ENCODE measurements around the gene CSRP3.
A peak's percentile ranks its signal among the peaks of the same experiment; 100 is the strongest.

The CSRP3 gene

DNA sequence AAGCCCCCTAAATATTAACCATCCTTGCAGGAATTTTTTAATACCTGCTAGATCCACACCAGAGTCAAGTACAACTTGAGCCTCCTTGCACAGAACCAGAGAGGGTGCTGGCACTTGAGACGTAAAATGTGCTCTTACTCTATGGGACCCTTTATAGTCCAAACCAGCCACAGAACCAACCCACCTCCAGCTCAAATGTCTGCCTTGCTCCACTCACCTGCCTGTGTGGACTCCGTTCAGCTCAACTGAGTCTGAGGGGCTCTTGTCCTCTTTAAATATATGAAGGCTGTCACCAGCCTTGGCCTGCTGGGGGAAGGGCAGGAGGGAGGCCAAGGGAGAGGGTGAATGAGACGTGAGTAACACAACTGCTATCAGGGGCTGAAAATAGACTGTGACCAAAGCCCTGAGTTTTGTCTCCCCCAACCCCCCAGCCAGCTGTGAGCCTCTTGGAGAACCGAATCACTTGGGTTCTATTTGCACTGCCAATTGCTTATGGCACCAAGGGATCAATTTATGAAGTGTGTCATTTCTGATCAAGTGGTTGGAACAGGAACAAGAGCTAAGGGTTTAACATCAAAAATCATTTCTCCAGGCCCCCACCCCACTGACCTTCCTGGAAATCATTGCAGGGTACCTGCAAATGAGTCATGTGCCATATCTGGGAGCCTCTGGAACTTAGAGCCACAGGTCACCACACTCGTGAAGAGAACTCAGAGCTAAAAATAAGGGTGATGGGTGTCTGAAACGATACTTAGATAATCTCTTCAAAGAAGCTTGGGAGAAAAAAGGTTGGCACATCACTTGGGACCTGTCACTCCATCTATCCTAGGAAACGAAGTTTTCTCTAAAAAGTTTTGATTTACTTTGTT, at the start of gene CSRP3:
TSS of gene CSRP3 (minus strand) at position 247 of the 869 bp plus-strand sequence. CDS start 9,535 bp downstream, outside the sequence.
- no peak for DNase-seq

DNA sequence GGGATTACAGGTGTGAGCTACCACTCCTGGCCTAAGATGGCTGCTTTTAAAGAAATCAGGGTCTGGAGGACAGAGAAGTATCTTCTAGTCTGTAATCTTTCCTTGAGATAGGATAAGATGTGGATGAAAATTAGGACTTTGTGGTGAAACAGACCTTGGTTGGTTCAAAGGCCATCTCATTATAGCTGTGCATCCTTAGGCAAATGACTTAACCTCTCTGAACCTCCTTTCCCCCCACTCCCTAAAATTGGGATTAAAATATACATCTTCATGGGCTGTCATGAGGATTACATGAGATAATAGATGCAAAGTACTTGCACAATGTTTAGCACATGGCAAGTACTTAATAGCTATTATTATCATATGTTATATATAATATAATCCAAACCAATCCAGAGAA, 49.8 kb upstream of the CSRP3 start:
- DNase-seq: no peak

DNA sequence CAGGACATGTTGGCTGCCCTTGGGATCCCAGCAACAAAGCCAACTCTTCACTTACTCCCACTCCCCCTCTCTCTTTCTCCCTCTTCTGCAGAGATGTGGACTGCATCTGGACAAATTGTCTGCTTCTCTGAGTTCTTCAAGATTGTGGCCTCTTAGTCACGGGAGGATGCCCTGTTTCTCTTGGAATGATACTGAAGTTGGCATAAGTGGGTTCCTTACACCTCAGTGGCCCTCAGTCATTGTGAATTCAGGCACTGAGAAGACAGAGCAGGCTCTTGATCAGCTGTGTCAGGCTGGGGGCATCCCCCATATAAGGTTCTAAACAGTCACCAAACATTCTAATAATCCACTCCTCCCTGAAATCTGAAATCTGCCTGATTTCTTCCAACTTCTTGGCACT, 45.0 kb upstream of the CSRP3 start:
- no peak for DNase-seq

DNA sequence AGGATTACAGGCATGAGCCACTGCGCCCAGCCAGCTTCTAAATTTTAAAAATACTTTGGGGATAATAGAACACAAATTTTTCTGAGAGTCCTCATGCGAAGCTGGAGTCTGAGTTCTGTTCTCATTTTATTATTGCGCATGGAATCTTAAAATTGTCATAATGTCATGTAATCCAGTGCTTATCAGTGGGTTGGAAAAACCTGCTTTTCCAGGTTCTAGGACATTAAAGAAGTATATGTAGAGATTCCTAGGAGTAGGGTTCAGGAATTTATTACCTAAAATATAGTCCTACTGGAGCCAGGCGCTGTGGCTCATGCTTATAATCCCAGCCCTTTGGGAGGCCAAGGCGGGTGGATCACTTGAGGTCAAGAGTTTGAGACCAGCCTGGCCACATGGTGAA, 43.6 kb upstream of the CSRP3 start:
- DNase-seq: no peak

DNA sequence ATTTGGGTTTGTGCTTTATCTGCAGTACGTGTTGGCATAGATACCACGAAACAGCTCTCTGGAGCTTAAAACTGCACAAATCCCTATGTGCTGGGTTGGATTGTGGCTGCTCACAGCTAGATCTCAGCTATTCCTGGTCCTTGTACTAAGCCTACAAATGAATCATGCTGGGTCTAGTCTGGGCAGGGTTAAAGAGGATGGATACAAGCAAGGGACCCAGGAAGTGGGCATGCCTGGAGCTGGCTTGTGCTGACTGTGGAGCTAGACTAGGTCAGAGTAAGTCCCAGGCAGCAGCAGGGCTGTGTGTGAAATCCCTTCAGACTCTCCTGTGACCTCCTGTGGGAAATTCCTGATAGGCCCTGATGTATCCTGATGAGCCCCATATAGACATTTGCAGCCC, 42.8 kb upstream of the CSRP3 start:
- DNase-seq: no peak

DNA sequence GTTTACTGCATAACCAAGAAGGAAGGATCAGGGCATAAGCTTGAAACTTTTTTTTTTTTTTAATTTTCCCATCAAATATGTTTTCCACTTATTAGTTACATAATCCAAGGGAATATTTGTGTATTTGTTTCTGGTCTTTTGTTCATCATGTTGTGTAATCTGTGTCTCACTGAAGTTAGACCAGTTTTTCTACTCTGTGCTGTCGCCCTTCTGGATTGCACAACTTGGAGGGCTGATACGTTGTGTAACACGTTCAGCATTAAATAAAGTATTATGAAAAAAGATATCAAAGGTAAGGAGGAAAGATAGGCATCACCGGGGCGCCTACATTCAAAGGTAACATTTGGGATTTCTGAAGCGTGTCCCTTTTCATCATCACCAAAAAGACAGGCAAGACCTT, 42.3 kb upstream of the CSRP3 start:
- DNase-seq: no peak

DNA sequence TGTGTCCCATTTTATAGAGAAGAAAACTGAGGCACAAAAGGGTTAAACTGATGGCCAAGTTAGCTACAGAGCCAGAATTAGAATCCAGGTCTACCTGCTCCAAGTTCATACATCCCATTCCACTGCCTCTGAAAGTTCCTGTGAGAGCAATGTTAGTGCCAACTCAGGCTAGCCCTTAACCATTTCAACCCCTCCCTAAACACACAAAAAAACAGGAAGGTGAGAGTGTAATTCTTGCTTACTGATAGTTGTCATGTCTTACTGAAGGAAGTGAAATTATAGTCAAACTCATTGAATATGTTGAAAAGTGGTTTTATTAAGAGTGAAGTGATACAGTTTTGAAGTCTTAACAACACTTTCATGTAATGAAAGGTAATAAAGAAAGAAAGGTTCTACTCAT, 41.8 kb upstream of the CSRP3 start:
- DNase-seq: no peak

DNA sequence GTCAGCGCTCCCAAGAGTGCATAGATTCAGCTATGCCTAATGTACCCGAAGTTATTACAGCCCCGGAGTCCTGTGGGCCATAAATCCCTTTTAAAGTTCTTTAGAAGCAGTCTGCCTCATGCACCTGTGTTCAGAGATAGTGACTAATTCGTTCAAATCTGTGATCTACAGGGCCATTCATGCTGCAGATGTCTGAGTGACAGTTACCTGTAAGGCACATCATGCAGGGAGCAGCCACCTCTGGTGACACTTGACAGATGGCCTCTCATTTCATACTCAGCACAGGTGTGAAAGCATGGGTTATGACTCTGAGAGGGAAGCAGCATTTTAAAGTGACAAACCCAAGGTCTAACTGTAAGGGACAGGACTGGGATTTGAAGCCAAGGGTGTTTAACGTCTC, 41.4 kb upstream of the CSRP3 start:
- no peak for DNase-seq

DNA sequence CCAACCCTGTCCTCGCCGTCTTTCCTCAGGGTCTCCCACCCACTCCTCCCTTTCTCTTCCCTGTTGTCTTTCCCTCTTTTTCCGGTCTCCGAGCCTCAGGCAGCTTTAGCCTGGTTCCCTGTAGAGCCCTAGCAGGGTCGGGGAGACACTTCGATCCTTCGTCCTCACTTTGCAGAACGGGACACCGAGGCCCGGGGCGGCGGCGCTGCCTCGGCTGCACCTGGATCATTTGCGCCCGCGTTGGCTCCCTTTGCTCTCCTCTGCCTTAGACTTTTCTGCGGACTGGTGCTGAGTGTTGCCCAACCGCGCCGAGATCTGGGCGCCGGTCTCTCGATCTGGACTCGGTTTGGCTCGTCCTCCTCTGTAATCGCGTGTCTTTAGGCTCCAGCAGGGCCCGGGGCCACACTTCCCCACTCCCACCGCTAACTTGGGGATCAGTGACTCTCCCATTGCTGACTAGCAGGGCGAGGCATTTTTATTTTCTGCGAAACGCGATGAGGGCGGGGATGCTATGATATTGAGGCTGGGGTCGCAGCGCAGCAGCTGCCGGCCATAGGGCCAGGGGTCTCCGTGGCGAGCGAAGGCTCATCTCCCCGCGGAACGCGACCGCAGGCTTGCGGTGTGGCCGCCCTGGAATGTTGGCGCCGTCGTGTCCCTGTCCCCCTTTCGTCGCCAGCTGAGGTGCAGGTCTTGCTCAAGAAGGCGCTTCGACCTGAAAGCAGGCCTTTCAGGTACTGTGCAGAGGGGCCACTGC, 40.6 kb upstream of the CSRP3 start:
- DNase-seq: no peak

DNA sequence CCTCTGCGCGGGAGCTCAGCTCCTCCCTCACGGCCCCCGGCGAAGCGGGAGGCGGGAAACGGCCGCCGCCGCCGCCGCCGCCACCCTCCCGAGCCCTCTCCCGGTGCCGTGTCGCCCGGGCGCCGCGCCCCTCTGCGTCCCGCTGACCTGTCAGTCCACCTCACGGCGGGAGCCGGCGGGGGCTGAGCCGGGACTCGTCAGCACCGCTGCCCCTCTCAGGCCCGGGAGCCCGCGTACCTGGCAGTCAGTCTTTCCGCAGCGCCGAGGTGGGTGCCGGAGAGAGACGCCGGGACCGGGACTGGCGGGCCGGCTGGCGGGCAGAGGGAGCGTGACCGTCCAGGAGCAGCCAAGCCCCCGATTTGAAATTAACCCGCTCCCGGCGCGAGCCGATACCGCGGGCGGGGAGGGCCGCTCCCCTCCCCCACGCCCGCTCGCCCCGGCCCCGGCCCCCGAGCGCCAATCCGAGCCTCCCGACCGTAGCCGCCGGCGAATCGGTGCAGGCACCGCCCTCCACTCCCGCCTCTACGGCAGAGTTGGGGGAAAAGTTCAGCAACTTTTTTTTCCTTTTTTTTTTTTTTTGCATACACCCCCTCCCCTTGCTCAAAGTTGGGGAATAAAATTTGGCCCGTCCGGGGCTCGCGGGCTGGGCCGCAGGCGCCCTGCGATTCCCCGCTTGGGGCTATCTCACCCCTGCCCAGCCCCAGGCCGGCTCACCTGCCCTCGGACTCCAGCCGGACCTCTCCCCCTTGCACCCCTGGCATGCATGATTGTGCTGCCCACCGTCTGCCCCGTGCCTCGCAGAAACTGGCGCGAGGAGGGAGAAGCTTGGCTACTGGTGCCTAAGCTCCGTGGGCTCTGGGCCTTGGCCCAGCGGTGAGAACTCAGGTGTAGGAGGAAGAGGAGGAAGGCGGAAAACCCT, 39.7 kb upstream of the CSRP3 start:
- DNase-seq: no peak

DNA sequence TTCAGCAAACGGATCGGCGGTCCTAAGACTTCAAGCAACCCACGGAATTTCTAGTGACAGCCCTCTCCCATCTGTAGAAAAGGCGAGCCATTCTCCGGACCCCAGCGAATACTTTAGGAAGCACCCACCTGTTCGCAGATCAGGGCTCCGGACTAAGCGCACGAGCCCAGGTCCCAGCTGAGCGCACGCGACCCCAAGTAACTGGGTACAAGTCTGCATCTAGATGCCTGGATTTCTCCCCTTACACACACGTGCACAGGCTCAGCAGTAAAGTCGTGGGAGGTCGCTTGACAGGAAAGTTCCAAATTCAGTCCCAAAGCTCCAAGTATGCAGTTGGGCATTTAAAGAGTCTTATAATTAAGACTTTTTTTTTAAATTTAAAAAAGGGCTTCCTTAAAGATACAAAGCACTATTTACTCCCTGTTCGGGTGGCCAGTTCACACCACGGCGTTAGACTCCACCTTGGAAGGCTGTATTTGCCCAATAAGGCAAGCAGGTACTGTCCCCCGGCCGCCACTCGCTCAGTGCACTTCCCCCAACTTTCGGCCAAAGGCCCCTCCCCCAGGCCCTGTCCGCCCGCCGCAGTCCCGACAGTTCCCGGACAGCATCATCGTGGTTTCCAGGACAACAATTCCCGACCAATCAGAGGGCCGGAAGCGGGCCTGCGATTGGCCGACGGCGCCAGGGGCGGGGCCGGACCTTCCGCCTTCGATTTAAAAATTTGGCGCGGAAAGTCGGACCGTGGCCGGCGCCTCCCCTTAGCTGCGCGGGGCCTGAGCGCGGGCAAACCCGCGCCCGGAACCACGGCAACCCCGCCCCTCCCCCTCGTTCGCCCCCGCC, 38.9 kb upstream of the CSRP3 start, which contains the start of gene E2F8:
TSS of gene E2F8 (minus strand) at position 526 of the 840 bp plus-strand sequence. CDS start 824 bp downstream, outside the sequence.
- DNase-seq: peak; percentile 84

DNA sequence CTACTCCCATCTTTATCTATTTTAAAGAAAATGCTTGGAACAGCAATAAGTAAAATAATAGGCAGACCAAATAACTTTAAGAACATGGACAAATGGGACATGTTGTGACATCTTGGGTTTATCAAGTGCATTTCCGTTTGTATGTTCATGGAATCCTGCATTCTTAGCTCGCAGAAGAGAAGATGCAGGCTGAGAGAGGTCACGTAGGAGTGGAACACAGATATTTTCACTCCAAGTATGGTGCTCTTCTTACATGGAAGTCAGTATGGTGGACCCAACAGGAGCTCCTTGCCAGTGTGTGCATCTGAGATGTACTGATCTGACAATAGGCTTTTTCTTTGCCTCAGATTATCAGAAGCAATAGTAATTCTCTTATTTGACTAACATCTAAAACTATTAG, 37.3 kb upstream of the CSRP3 start:
- no peak for DNase-seq

DNA sequence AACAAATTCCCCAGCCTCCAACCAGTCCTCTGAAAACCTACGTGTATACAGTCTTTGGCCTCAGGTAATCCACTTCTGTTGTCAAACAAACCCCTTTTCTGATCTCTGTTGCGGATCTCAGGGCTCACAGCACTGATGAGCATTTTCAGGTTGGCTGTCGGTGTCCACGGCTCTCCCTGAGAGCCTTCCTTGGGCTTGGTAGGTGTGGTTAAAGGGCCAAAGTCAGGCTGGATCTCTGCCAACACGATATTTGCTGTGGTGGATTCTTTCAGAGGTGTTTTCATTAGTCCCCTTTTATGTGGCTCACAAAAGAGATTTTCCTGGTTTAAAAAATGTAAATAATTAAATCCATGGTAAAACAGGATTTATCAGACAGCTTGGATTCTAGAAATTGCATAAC, 36.0 kb upstream of the CSRP3 start:
- DNase-seq: no peak

DNA sequence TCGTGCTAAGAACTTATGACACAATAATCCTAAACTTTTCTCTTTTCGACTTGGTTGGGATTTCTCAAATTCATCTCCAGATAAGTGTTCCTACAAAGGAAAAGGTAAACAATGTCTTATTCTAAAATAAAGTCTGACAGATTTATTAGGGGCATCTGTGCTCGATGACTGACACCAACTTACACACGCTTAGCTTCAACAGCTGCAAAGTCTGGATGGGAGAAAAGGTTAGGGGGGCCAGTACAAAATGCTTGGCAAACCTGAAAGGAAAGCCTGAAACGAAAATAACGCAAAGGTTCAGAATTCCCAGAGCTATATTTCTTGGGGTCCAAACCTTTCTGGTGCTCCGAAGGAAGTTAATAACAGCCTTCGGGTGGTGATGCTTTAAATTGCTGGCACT, 35.6 kb upstream of the CSRP3 start:
- no peak for DNase-seq

DNA sequence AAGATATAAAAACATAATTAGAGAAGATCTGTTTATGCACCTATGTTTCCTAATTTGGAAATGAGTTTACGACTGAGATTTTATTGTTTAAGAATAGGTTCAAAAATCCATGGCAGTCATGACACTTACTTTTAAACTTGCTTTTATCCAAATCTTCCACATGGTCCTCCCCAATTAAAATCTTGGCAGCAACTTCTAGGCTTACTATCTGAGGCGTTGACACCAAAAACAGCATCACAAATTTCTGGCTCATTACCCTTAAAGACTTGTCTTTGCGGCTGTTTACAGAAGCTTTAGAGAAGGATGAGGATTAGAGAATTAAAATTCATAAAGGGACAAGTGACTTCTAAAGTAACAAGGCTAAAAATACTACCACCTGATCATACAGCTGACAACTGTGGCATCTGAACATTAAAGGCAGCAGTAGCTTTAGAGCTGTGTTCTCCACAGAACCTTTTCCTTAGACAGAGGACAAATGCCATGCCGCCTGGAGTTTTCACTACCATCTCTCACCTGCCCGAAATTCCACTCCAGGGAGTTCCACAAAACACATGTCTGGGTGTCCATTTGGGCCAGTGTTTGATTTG, 32.5 kb upstream of the CSRP3 start:
- no peak for DNase-seq

DNA sequence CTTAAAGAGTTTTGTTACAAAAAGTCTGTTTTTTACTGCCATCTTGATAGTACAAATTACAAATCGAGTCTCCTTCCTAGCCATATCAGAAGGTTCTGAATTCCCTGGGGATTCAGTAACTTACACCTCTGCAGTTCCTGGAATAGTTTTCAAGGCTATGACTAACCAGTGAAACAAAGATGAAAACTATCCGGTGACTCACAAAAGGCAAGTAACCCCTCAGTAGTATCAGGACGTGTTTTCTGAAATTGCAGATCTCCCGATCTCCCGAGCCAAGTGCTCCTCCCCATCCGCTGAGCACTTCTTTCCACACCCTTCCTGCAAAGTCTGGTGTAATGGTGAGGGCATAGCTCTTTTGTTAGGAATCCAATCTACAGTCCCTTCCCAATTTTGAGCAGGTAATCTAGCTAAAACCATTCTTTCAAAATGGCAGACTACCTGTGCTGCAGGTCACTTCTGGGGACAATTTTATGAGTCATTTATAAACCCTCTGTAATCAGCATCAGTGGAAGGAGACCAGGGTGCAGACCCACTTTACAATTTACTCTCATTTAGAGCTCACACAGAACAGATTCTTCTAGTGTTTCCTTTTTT, 31.2 kb upstream of the CSRP3 start:
- DNase-seq: no peak

DNA sequence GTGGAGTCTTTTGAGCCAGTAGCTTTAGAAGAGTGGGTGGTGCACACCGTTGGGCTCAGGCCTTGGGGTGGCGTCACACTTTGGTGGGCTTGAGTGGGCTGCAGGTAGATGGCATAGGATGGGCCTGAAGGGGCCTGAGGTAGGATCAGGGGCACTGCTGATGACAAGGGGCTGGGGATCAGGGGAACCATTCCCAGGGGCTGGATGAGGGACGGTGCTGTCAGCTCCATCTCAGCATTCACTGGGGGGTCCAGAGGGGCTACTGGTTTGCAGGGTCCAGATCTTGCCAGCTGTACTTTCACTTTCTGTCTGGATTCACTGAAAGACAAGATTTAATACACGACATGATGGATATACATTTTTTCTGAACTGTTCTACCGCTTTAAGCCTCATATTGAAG, 27.9 kb upstream of the CSRP3 start:
- no peak for DNase-seq

DNA sequence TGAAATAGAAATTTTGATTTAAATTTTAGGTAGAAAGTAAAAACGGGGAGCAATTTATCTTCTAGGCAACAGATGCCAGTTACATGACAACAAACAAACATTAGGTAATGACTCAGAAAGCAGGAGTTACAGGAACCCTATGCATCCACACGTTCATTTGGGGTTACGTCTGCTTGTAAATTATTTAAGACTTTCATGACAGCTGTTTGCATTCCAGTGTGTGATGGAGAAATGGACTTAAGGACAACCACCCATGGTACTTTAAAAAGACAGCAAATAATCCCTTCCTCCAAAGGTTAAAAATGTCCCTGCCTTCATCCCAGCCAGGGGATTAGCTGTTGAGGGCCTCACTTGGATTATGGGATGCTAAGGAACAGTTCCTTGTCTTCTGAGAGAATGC, 27.2 kb upstream of the CSRP3 start:
- DNase-seq: no peak

DNA sequence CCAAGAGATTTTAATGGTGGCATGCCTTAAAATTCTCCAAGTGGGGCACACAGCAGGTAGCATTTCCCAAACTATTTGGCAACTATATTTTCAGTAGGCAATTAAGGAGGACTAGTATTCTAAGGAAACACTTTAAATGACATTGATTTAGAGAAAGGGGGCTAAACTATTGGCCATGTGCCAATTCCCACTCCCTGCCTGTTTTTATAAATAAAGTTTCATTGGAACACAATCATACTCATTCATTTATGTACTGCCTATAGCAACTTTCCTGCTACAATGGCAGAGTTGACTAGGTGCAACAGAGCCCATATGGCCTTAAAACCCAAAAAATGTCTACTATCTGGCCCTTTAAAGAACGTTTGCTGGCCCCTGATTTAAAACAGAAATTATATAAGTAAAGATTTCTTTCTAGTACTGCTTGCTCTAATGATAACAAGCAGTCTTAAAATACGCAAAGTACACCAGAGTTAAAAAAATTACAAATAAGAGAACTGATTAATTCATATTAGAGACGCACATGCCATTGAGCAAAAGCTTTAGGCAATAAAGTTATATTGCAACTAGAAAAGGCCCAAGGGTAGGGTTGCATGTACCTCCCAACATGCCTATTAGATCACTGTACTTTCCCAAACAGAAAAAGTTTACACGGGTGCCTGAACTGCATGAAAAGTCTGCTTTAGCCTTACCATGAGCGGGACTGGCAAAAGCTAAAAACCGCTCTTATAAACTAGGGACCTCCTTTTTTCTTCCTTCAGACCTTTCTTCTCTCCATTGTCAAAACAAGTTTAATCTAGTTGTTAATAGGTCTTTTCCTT, 24.8 kb upstream of the CSRP3 start:
- no peak for DNase-seq

DNA sequence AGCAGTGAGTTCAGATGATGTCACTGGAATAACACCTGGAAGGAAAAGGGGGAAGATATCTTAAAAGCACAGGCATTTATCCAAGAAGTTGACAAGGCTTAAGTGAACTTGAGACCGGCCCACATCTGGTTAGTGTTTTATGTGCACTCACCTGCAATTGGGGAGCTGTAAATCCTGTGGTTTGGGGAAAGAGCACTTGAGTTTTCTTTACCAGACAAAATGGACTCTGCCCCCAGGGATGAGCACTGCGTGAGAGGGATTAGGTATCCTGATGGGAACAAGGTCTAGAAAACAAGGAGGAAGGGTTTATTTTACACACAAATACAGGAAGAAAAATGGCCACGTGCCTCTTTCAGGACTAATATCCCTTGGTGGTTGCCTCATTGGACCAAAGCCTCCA, 23.8 kb upstream of the CSRP3 start:
- no peak for DNase-seq

All from T1000 (cell line).